Upper lobe of left lung (tissue), 6 donors: ENCODE measurements around the gene GPHA2. TPM values are rescaled to one million over a fixed set of nuclear protein-coding genes. Genes with fewer than 3 reads are reported as not detected.

Experiments used
- ATAC-seq, 2 donors: fragments of 200-7000 bp; cut with Tn5 transposase; one replicate each; pipeline ENCODE4 v1.9.1; 2022; ENCODE audit warnings: mild to moderate bottlenecking in 2 of 2, moderate library complexity in 2 of 2; ENCODE audit not compliant: low FRiP score in 2 of 2
- DNase-seq, 2 donors: peaks; one replicate each; pipeline ENCODE4 v3.0.0-alpha.2; 2019 to 2020
- H3K27ac ChIP-seq, 4 donors: fragments of 200-600 bp; sonication (generic); one replicate each; pipeline ENCODE4 v1.5.1; 2016 to 2019
- H3K27me3 ChIP-seq, 4 donors: fragments of 200-600 bp; sonication (generic); one replicate each; pipeline ENCODE4 v1.5.1; 2017 to 2019
- H3K36me3 ChIP-seq, 4 donors: fragments of 200-600 bp; sonication (generic); one replicate each; pipeline ENCODE4 v1.5.1; 2016 to 2019
- H3K4me1 ChIP-seq, 4 donors: fragments of 200-600 bp; sonication (generic); one replicate each; pipeline ENCODE4 v1.5.1; 2018 to 2019
- H3K4me3 ChIP-seq, 4 donors: fragments of 200-600 bp; sonication (generic); one replicate each; pipeline ENCODE4 v1.5.1; 2017 to 2019; ENCODE audit warnings: mild to moderate bottlenecking in 2 of 4, moderate library complexity in 1 of 4
- H3K9me3 ChIP-seq, 4 donors: fragments of 200-600 bp; sonication (generic); one replicate each; pipeline ENCODE4 v1.5.1; 2018 to 2019
- EP300 ChIP-seq, 4 donors: sonication (generic); formaldehyde crosslinking; IDR thresholded peaks; one replicate each; pipeline ENCODE4 v1.5.1; 2017; ENCODE audit warnings: antibody characterized with exemption in 4 of 4, control low read depth in 2 of 4
- POLR2A ChIP-seq, 4 donors: fragments of 450-650 bp; IDR thresholded peaks; one replicate each; pipeline ENCODE4 v1.5.1; 2016 to 2017; ENCODE audit warnings: antibody characterized with exemption in 4 of 4, mild to moderate bottlenecking in 2 of 4
- POLR2AphosphoS5 ChIP-seq, 2 donors: sonication (generic); formaldehyde crosslinking; IDR thresholded peaks; one replicate each; pipeline ENCODE4 v1.5.1; 2017; ENCODE audit warnings: antibody characterized with exemption in 2 of 2
- WGBS, 2 donors: methylation state at CpG; one replicate each; pipeline ENCODE4 v1.1.5; 2017 to 2018; 5-methylcytosine and 5-hydroxymethylcytosine counted together
- total RNA-seq, 6 donors: library from RNA; depleted of rRNA in 4 of 6; stranded (reverse); fragments of >200 nt in 4 of 6; gene quantifications; one replicate each; pipeline versions ENCODE4 v1.1.0 to v1.2.1, GENCODE V29; 2016 to 2021
- TF ChIP-seq, protein P1 (sequence below), 6 experiments: fragments of 450-650 bp in 4 of 6; fragments of 200-600 bp in 2 of 6; sonication (generic) in 2 of 6; IDR thresholded peaks; one replicate each; pipeline ENCODE4 v1.5.1; 2016 to 2019; ENCODE audit warnings: antibody characterized with exemption in 6 of 6
- donor health status: DM: no; HTN: no; CAD: no; lungs with moderate emphysema.
- donor health status: DM: no; HTN: yes; CAD: no; lungs with severe emphysema.

GPHA2 gene
- total RNA-seq, 6 donors from 2014 or later: not detected

DNA sequence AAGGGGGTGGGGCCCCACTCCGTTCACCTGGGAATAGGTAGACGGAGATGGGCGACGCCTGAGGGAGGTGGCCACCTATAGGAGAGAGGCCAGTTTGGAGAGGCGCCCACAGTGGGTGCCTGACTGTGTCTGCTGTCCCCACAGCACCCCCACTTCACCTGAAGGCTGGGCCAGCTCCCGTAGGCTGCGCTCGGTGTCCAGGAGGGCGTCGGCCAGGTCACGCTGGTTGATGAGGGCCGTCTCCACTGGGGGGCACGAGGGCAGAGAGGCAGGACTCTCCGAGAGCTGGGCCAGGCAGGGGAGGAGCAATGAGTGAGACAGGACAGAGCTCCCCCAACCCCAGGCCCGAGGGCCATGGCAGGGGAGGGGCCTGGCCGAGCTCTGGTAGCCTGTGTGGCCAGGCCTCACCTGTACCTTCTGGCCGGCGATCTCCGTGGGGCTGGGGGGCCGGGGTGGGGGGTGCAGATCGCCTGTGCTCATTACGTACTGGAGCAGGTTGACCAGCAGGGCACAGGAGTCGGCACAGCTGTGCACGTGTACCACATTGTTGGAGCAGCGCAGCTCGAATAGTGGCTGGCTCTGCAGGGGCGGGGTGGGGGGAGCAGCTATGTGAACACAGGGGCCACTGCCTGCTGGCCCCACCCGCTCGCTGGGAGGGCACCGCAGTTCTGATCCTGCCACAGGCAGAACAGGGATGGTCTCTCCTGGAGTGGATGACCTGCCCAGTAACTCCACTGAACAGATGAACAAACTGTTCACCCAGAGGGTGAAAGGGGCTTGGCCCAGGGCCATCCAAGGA lies 33.4 kb downstream of the GPHA2 start:
- H3K27me3 ChIP-seq: no peaks in the 10 kb centered on the region
- DNase-seq (no peak), ATAC-seq (no peak)
- TF ChIP-seq, protein P1, sequence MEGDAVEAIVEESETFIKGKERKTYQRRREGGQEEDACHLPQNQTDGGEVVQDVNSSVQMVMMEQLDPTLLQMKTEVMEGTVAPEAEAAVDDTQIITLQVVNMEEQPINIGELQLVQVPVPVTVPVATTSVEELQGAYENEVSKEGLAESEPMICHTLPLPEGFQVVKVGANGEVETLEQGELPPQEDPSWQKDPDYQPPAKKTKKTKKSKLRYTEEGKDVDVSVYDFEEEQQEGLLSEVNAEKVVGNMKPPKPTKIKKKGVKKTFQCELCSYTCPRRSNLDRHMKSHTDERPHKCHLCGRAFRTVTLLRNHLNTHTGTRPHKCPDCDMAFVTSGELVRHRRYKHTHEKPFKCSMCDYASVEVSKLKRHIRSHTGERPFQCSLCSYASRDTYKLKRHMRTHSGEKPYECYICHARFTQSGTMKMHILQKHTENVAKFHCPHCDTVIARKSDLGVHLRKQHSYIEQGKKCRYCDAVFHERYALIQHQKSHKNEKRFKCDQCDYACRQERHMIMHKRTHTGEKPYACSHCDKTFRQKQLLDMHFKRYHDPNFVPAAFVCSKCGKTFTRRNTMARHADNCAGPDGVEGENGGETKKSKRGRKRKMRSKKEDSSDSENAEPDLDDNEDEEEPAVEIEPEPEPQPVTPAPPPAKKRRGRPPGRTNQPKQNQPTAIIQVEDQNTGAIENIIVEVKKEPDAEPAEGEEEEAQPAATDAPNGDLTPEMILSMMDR (IDR thresholded peaks at IDR 0.05): no peak
- TF ChIP-seq EP300 (IDR thresholded peaks at IDR 0.05) (no peak), POLR2A (IDR thresholded peaks at IDR 0.05) (no peak), POLR2AphosphoS5 (IDR thresholded peaks at IDR 0.05) (no peak)
- H3K9me3 ChIP-seq: no peaks in the 10 kb centered on the region
- H3K36me3 ChIP-seq: peaks cover 41 to 99% (median 87%) of the 10 kb centered on the region in 4 donors
- 88 to 91% methylated on average over 11 to 26 of the region's 30 CpGs for WGBS, 2 donors
- H3K27ac ChIP-seq: no peak overlapping the region
- no peak overlapping the region for H3K4me3 ChIP-seq
- no peaks in the 10 kb centered on the region for H3K4me1 ChIP-seq

DNA sequence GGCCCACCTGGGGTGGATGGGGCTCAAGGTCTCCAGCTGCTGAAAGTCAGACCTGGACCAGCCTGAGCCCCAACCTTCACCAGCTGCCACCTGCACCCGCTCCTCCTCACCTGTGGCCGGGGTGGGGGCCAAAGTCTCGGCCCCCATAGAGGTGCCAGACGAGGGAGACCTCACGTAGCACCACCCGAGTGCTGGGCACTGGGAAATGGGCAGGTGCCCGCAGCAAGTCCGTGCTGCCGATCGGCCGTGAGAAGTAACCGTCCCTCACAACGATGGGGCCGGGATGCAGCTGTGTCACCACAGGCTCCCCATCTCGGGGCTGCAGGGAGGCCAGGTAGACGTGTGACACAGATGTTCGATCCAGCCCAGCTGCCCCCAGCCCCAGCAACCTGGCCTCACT lies 34.9 kb downstream of the GPHA2 start:
- Histone ChIP-seq H3K4me1 (no peaks in the 10 kb centered on the region), H3K9me3 (no peaks in the 10 kb centered on the region), H3K4me3 (no peak overlapping the region), H3K27me3 (no peaks in the 10 kb centered on the region), H3K27ac (no peak overlapping the region), H3K36me3 (peaks cover 35 to 99% (median 83%) of the 10 kb centered on the region in 4 donors)
- TF ChIP-seq POLR2A (IDR thresholded peaks at IDR 0.05): no peak
- TF ChIP-seq, protein P1 (IDR thresholded peaks at IDR 0.05): no peak
- no peak for TF ChIP-seq EP300 (IDR thresholded peaks at IDR 0.05)
- no peak for TF ChIP-seq POLR2AphosphoS5 (IDR thresholded peaks at IDR 0.05)
- WGBS, 2 donors: 94 to 96% methylated on average over 13 to 17 of the region's 17 CpGs
- DNase-seq (peak in 1 of 2 donors; percentile 63), ATAC-seq (no peak)

DNA sequence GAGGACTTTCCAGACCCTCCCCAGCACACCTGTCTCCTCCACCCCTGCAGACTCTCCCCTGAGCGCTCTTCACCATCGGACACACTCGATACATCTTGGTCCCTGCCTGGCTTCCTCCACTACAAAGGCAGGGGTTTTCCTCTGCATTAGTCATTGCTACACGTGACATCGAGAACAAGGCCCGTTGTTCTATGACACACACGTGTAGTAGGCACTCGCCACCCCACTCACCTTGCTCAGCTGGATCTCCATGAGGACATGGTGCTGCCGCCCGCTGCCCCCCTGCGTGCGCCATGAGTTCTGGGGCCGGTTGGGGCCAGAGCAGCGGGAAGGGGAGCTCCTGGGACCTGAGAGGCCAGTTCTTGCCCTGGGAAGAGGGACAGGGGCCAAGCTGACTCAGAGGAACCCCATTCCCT lies 35.4 kb downstream of the GPHA2 start:
- DNase-seq (peak in 1 of 2 donors; percentile 64), ATAC-seq (no peak)
- Histone ChIP-seq H3K4me3 (no peak overlapping the region), H3K27me3 (no peaks in the 10 kb centered on the region), H3K36me3 (peaks cover 33 to 97% (median 80%) of the 10 kb centered on the region in 4 donors), H3K4me1 (no peaks in the 10 kb centered on the region), H3K27ac (no peak overlapping the region), H3K9me3 (no peaks in the 10 kb centered on the region)
- WGBS, 2 donors: 87 to 88% methylated on average over 12 to 14 of the region's 14 CpGs
- TF ChIP-seq, protein P1 (IDR thresholded peaks at IDR 0.05): no peak
- TF ChIP-seq POLR2AphosphoS5 (IDR thresholded peaks at IDR 0.05) (no peak), EP300 (IDR thresholded peaks at IDR 0.05) (no peak), POLR2A (IDR thresholded peaks at IDR 0.05) (no peak)

DNA sequence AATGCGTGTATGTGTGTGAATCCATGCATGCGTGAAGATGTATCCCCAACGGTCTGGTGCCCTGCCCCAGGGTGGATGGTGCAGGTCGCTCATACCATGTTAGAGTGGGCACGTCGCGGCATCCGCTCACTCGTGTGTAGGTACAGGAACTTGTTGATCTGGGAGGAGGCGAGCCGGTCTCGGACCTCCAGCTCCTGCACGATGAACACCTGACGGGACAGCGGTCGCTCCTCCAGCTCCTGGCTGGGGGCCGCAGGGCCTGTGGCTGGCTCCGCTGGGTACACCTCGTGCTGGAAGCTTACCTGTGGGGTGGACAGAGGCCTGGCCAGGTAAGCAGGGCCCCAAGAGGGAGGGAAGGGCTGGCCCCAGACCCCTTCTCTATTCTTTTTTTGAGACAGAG lies 37.2 kb downstream of the GPHA2 start:
- Histone ChIP-seq H3K27me3 (no peaks in the 10 kb centered on the region), H3K9me3 (no peaks in the 10 kb centered on the region), H3K4me1 (peaks cover 6 to 12% (median 8%) of the 10 kb centered on the region in 4 donors), H3K4me3 (no peak overlapping the region), H3K36me3 (peaks cover 31 to 90% (median 72%) of the 10 kb centered on the region in 4 donors), H3K27ac (no peak overlapping the region)
- TF ChIP-seq, protein P1 (IDR thresholded peaks at IDR 0.05): no peak
- no peak for TF ChIP-seq POLR2AphosphoS5 (IDR thresholded peaks at IDR 0.05)
- no peak for TF ChIP-seq POLR2A (IDR thresholded peaks at IDR 0.05)
- TF ChIP-seq EP300 (IDR thresholded peaks at IDR 0.05): no peak
- DNase-seq: peak in 1 of 2 donors; percentile 80
- ATAC-seq: no peak
- 90 to 97% methylated on average over 7 to 19 of the region's 19 CpGs for WGBS, 2 donors
